HCT116 (cell line): ENCODE results near the gene GRM4. TPM values are rescaled to one million over a fixed set of nuclear protein-coding genes. Genes with fewer than 3 reads are reported as not detected.

Experiments
- ATAC-seq: fragments of 200-7000 bp; cut with Tn5 transposase; 2 replicates; pipeline ENCODE4 v1.9.1; 2020; ENCODE audit warnings: mild to moderate bottlenecking, moderate library complexity
- BruUV-seq: library from RNA; stranded (reverse); fragments of 400-500 nt; replicated peaks from 2 replicates; lab custom pipeline; 2021; lab: Mats Ljungman, UMichigan
- CTCF ChIA-PET: fragments of 300-600 bp; sonication (Branson Sonifier 250); formaldehyde crosslinking; loops from one replicate; lab custom pipeline; 2021; ENCODE audit warnings: antibody characterized with exemption; lab: Charles Lee
- POLR2A ChIA-PET: fragments of 300-600, 350-600 bp; sonication (Branson Sonifier 250); formaldehyde crosslinking; loops from one replicate; lab custom pipeline; 2021; ENCODE audit warnings: antibody characterized with exemption; lab: Charles Lee
- RAD21 ChIA-PET, 2 experiments: fragments of 300-600 bp; sonication (Branson Sonifier 250); formaldehyde crosslinking; loops; one replicate each; lab custom pipeline; 2023; ENCODE audit warnings: low total read pairs in 2 of 2; ENCODE audit not compliant: uncharacterized antibody in 2 of 2, unreplicated experiment in 2 of 2, low non-redundant PET in 1 of 2; lab: Charles Lee
- DNase-seq: peaks from one replicate; pipeline ENCODE4 v3.0.0-alpha.2; 2010; ENCODE audit warnings: low read depth, low spot score
- H2AFZ ChIP-seq: fragments of 200-600 bp; shearing (Covaris generic), sonication (generic); 2 replicates; pipeline ENCODE4 v1.6.1; 2017; ENCODE audit warnings: low read depth, mixed run types, mixed read lengths, antibody characterized with exemption, low read length; ENCODE audit not compliant: poor library complexity, severe bottlenecking
- H3K27ac ChIP-seq: 2 replicates; pipeline ENCODE4 v1.5.1; 2012; ENCODE audit warnings: low read depth, low read length
- H3K27me3 ChIP-seq: fragments of 200-600 bp; sonication (generic); 2 replicates; pipeline ENCODE4 v1.6.1; 2016; ENCODE audit warnings: mixed run types, low read length, mixed read lengths; ENCODE audit not compliant: insufficient read depth
- H3K36me3 ChIP-seq, 2 experiments: fragments of 200-500 bp in 1 of 2; fragments of 200-600 bp in 1 of 2; sonication (Bioruptor generic) in 1 of 2; sonication (generic) in 1 of 2; 2 replicates each; pipeline versions ENCODE4 v1.5.1 to v1.6.1; 2014 to 2016; ENCODE audit warnings: low read length in 2 of 2, inconsistent platforms in 1 of 2, mixed read lengths in 1 of 2, mixed run types in 1 of 2; ENCODE audit not compliant: insufficient read depth in 2 of 2, control insufficient read depth in 1 of 2
- H3K4me1 ChIP-seq, 2 experiments: fragments of 200-600 bp in 1 of 2; sonication (generic) in 1 of 2; 2 replicates each; pipeline versions ENCODE4 v1.5.1 to v1.6.1; 2012 to 2017; ENCODE audit warnings: low read length in 2 of 2, inconsistent platforms in 1 of 2, mild to moderate bottlenecking in 1 of 2, mixed read lengths in 1 of 2, mixed run types in 1 of 2, moderate library complexity in 1 of 2; ENCODE audit not compliant: insufficient read depth in 2 of 2, control insufficient read depth in 1 of 2
- H3K4me2 ChIP-seq: fragments of 200-600 bp; sonication (generic); 2 replicates; pipeline ENCODE4 v1.6.1; 2017; ENCODE audit warnings: mixed run types, low read length, mixed read lengths
- H3K4me3 ChIP-seq, 2 experiments: fragments of 200-600 bp in 1 of 2; sonication (generic) in 1 of 2; replicated peaks in 1 of 2; 2 replicates each; pipeline ENCODE4 v1.5.1; 2011 to 2016; ENCODE audit warnings: low read length in 2 of 2, control low read depth in 1 of 2, low read depth in 1 of 2, mild to moderate bottlenecking in 1 of 2, mixed read lengths in 1 of 2, mixed run types in 1 of 2
- H3K79me2 ChIP-seq: fragments of 200-600 bp; sonication (generic); 2 replicates; pipeline ENCODE4 v1.6.1; 2017; ENCODE audit warnings: mild to moderate bottlenecking, mixed run types, low read length, moderate library complexity, mixed read lengths; ENCODE audit not compliant: insufficient read depth
- H3K9ac ChIP-seq: fragments of 200-600 bp; sonication (generic); 2 replicates; pipeline ENCODE4 v1.6.1; 2016; ENCODE audit warnings: low read length, mixed read lengths
- H3K9me2 ChIP-seq: fragments of 200-600 bp; sonication (generic), shearing (Covaris generic); 2 replicates; pipeline ENCODE4 v1.6.1; 2017; ENCODE audit warnings: mixed run types, mild to moderate bottlenecking, moderate library complexity; ENCODE audit not compliant: insufficient read depth
- H3K9me3 ChIP-seq, 2 experiments: fragments of 200-500 bp in 1 of 2; fragments of 200-600 bp in 1 of 2; sonication (Bioruptor generic) in 1 of 2; sonication (generic) in 1 of 2; 2 replicates each; pipeline ENCODE4 v1.6.1; 2014 to 2017; ENCODE audit warnings: low read length in 2 of 2, mixed read lengths in 2 of 2, inconsistent platforms in 1 of 2, low read depth in 1 of 2, mild to moderate bottlenecking in 1 of 2, mixed run types in 1 of 2, moderate library complexity in 1 of 2; ENCODE audit not compliant: control insufficient read depth in 1 of 2, insufficient read depth in 1 of 2
- H4K20me1 ChIP-seq: fragments of 200-600 bp; sonication (generic), shearing (Covaris generic); 2 replicates; pipeline ENCODE4 v1.6.1; 2017; ENCODE audit warnings: mixed run types, mild to moderate bottlenecking, moderate library complexity; ENCODE audit not compliant: insufficient read depth
- CBX3 ChIP-seq: IDR thresholded peaks from 2 replicates; pipeline ENCODE4 v1.6.1; 2012; ENCODE audit warnings: low read depth
- CEBPB ChIP-seq: IDR thresholded peaks from 2 replicates; pipeline ENCODE4 v1.6.1; 2012; ENCODE audit warnings: low read depth
- EGR1 ChIP-seq: IDR thresholded peaks from 2 replicates; pipeline ENCODE4 v1.6.1; 2012; ENCODE audit warnings: low read depth
- EZH2 ChIP-seq: fragments of 200-600 bp; sonication (generic); IDR thresholded peaks from 2 replicates; pipeline ENCODE4 v1.6.1; 2017; ENCODE audit warnings: antibody characterized with exemption, mixed run types
- EZH2phosphoT487 ChIP-seq: fragments of 200-600 bp; IDR thresholded peaks from 2 replicates; pipeline ENCODE4 v1.6.1; 2018; ENCODE audit warnings: antibody characterized with exemption, borderline replicate concordance
- JUND ChIP-seq: IDR thresholded peaks from 2 replicates; pipeline ENCODE4 v1.6.1; 2012
- POLR2A ChIP-seq: IDR thresholded peaks from 2 replicates; pipeline ENCODE4 v1.7.0; 2011; ENCODE audit warnings: borderline replicate concordance; ENCODE audit not compliant: insufficient read depth, insufficient read length; ENCODE audit errors: extremely low read depth
- POLR2AphosphoS5 ChIP-seq: IDR thresholded peaks from 2 replicates; pipeline ENCODE4 v1.6.1; 2011; ENCODE audit warnings: mild to moderate bottlenecking, low read depth, low read length, moderate library complexity
- RAD21 ChIP-seq: IDR thresholded peaks from 2 replicates; pipeline ENCODE4 v1.6.1; 2012; ENCODE audit warnings: low read depth, mild to moderate bottlenecking
- SIN3A ChIP-seq: IDR thresholded peaks from 2 replicates; pipeline ENCODE4 v1.6.1; 2012; ENCODE audit warnings: low read depth
- SP1 ChIP-seq: IDR thresholded peaks from 2 replicates; pipeline ENCODE4 v1.6.1; 2012; ENCODE audit warnings: low read depth
- SRF ChIP-seq: IDR thresholded peaks from 2 replicates; pipeline ENCODE4 v1.6.1; 2012; ENCODE audit warnings: low read depth
- TCF7L2 ChIP-seq: IDR thresholded peaks from 2 replicates; pipeline ENCODE4 v1.7.0; 2011; ENCODE audit warnings: borderline replicate concordance, inconsistent platforms; ENCODE audit not compliant: insufficient read depth, insufficient read length; ENCODE audit errors: extremely low read depth
- ZFX ChIP-seq: fragments of 450-650 bp; IDR thresholded peaks from 2 replicates; pipeline ENCODE4 v1.6.1; 2017
- intact Hi-C: fragments of 100-400 bp; cut with micrococcal nuclease; formaldehyde crosslinking; loops from 2 replicates; pipeline ENCODE4 v1.10.0; 2022
- total RNA-seq: library from RNA; stranded (reverse); gene quantifications from one replicate; pipeline ENCODE4 v1.2.1, GENCODE V29; 2021; ENCODE audit not compliant: unreplicated experiment
- TF ChIP-seq, protein P1 (sequence below): IDR thresholded peaks from 2 replicates; pipeline ENCODE4 v1.6.1; 2012
- TF ChIP-seq, protein P2 (sequence below), 3 experiments: fragments of 200-600 bp in 1 of 3; sonication (generic) in 1 of 3; IDR thresholded peaks in 2 of 3; conservative IDR thresholded peaks in 1 of 3; 2 replicates each; pipeline ENCODE4 v1.5.1; 2012 to 2017; ENCODE audit warnings: low read depth in 2 of 3, low read length in 2 of 3, antibody characterized with exemption in 1 of 3, borderline replicate concordance in 1 of 3, control low read depth in 1 of 3, mild to moderate bottlenecking in 1 of 3, mixed read lengths in 1 of 3, mixed run types in 1 of 3, moderate library complexity in 1 of 3; ENCODE audit not compliant: insufficient read depth in 1 of 3
- TF ChIP-seq, protein P3 (sequence below): IDR thresholded peaks from 2 replicates; pipeline ENCODE4 v1.6.1; 2012

The GRM4 gene
- total RNA-seq, 1 experiment from 2014 or later, result 2.6 TPM

DNA sequence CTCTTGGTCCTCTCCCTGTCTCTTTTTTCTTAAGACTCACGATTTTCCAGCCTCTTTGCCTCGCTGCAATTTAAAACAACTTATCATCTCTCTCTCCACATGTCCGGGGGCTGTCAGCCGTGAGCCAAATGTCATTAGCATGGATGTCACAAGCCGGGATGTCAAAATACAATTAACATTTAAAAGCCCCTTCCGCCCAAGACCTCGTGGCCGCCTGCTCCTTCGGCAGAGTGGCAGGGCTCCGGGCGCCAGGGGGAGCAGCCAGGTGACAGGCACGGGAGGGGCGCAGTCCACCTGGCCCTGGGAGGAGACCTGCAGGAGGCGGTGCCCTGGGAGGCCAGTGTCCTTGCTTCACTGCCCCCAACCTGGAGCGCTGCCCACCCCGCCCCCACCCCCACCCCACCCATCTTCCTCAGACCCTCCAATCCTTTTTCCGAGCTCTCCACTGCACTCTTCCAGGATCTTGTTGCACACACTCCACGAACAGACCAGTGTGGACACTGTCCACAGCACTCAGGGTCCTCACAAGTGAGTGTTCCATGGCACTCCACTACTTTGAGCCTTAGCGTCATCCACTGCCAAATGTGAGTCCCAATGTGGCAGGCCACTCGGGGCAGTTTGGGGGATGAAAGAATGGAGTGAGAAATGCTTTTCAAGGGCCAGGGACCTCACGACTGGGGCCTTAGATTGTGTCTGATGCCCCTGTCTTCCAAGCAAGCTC is 5.6 kb upstream of the GRM4 start:
- no peaks in the 10 kb centered on the region for H3K27me3 ChIP-seq
- intact Hi-C loops, result loop anchor here (10.0 kb wide), 1 partner anchor 567 kb away; the partner anchor contains the start of gene BAK1

DNA sequence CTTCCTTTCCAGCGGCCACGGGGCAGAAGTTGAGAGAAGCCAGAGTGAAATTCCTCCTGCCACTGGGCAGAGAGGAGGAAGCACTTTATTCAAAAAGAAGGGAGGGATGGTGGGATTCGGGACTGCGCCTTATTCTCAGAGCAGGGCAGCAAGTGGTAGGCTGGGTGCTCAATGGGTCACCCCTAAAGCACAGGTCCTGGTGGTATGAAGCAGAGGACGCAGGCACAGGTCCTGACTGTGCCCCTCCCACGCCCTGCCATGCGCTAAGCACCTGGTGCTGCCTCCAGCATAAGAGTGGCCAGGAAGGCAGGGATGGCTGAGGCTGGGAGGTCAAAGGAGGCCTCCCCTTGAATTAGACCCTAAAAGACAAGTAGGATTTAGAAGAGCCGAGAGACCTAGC is 4.9 kb upstream of the GRM4 start:
- H3K27ac ChIP-seq, result no peak overlapping the region
- no peak overlapping the region for H3K4me3 ChIP-seq
- H3K9me2 ChIP-seq, result no peaks in the 10 kb centered on the region
- no peaks in the 10 kb centered on the region for H3K9me3 ChIP-seq
- no peaks in the 10 kb centered on the region for H3K27me3 ChIP-seq
- H3K4me2 ChIP-seq, result no peak overlapping the region
- DNase-seq (no peak), ATAC-seq (no peak)
- H2AFZ ChIP-seq, result no peak overlapping the region
- no peaks in the 10 kb centered on the region for H3K79me2 ChIP-seq
- H3K9ac ChIP-seq, result no peak overlapping the region
- no peak for TF ChIP-seq SP1
- no peak for TF ChIP-seq ZFX
- TF ChIP-seq, protein P1, sequence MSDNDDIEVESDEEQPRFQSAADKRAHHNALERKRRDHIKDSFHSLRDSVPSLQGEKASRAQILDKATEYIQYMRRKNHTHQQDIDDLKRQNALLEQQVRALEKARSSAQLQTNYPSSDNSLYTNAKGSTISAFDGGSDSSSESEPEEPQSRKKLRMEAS, result no peak
- TF ChIP-seq POLR2AphosphoS5, result no peak
- TF ChIP-seq, protein P2, sequence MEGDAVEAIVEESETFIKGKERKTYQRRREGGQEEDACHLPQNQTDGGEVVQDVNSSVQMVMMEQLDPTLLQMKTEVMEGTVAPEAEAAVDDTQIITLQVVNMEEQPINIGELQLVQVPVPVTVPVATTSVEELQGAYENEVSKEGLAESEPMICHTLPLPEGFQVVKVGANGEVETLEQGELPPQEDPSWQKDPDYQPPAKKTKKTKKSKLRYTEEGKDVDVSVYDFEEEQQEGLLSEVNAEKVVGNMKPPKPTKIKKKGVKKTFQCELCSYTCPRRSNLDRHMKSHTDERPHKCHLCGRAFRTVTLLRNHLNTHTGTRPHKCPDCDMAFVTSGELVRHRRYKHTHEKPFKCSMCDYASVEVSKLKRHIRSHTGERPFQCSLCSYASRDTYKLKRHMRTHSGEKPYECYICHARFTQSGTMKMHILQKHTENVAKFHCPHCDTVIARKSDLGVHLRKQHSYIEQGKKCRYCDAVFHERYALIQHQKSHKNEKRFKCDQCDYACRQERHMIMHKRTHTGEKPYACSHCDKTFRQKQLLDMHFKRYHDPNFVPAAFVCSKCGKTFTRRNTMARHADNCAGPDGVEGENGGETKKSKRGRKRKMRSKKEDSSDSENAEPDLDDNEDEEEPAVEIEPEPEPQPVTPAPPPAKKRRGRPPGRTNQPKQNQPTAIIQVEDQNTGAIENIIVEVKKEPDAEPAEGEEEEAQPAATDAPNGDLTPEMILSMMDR (IDR thresholded peaks at IDR 0.05 in 2 of 3, conservative IDR thresholded peaks at IDR 0.05 in 1 of 3; ENCODE audit: borderline replicate concordance in 1 of 3, insufficient read depth in 1 of 3, low read depth in 2 of 3, low read length in 2 of 3), result no peak
- no peak for TF ChIP-seq EGR1
- TF ChIP-seq, protein P3, sequence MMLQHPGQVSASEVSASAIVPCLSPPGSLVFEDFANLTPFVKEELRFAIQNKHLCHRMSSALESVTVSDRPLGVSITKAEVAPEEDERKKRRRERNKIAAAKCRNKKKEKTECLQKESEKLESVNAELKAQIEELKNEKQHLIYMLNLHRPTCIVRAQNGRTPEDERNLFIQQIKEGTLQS, result no peak
- no peak for TF ChIP-seq RAD21
- no peak for TF ChIP-seq CEBPB
- no peak for TF ChIP-seq CBX3
- TF ChIP-seq SIN3A, result no peak
- no peak for TF ChIP-seq JUND
- no peak for TF ChIP-seq POLR2A
- TF ChIP-seq EZH2, result no peak
- TF ChIP-seq EZH2phosphoT487, result no peak
- no peak for TF ChIP-seq SRF
- RAD21 ChIA-PET, result no interaction called here
- CTCF ChIA-PET, result no interaction called here
- POLR2A ChIA-PET, result no interaction called here
- H3K36me3 ChIP-seq, result no peaks in the 10 kb centered on the region
- no TSS peak for BruUV-seq
- intact Hi-C loops, result loop anchor here (10.0 kb wide), 1 partner anchor 566 kb away; the partner anchor contains the start of gene BAK1
- no peaks in the 10 kb centered on the region for H4K20me1 ChIP-seq
- peaks cover 4 to 13% of the 10 kb centered on the region in 2 experiments; a peak in 3 of 4 replicates for H3K4me1 ChIP-seq

More for the DNA sequence above, 5.6 kb upstream of the GRM4 start:
- H2AFZ ChIP-seq, result no peak overlapping the region
- no peaks in the 10 kb centered on the region for H3K9me3 ChIP-seq
- POLR2A ChIA-PET, result no interaction called here
- DNase-seq (no peak), ATAC-seq (no peak)
- no peak overlapping the region for H3K4me3 ChIP-seq
- CTCF ChIA-PET, result interaction anchor here (4.9 kb wide), 1 partner anchor 96 kb away, joined by 54 read pairs; no protein-coding TSS in a partner anchor
- no peaks in the 10 kb centered on the region for H3K79me2 ChIP-seq
- no peaks in the 10 kb centered on the region for H3K36me3 ChIP-seq
- no peak overlapping the region for H3K9ac ChIP-seq
- H3K9me2 ChIP-seq, result no peaks in the 10 kb centered on the region
- TF ChIP-seq, protein P1, result peak; percentile 31; the same call in 1 of the 2 replicates
- TF ChIP-seq TCF7L2, result no peak
- RAD21 ChIA-PET, result no interaction called here
- H3K4me1 ChIP-seq, result peaks cover 4 to 10% of the 10 kb centered on the region in 2 experiments; a peak in 3 of 4 replicates
- no peaks in the 10 kb centered on the region for H4K20me1 ChIP-seq
- H3K4me2 ChIP-seq, result no peak overlapping the region
- no TSS peak for BruUV-seq
- no peak overlapping the region for H3K27ac ChIP-seq
